OCI-LY3 (cell line): ENCODE data around the gene FCGR2B.
A peak's percentile ranks its signal among the peaks of the same experiment; 100 is the strongest.
"Not testable (repeated sequence)": the region's sequence is repeated elsewhere in the genome, so short reads cannot be mapped to it uniquely, and the experiment has no call there.

Experiments used
- H2AFZ ChIP-seq: fragments of 200-600, 300-600 bp; shearing (Covaris generic); 2 replicates; pipeline ENCODE4 v1.6.0; 2014; ENCODE audit warnings: antibody characterized with exemption, low read depth, low read length
- H3K27ac ChIP-seq: fragments of 200-600, 300-600 bp; sonication (generic); 2 replicates; pipeline ENCODE4 v1.5.1; 2014; ENCODE audit warnings: mild to moderate bottlenecking, low read length, moderate library complexity, mixed read lengths
- H3K27me3 ChIP-seq: fragments of 200-600, 300-600 bp; sonication (generic); 2 replicates; pipeline ENCODE4 v1.6.1; 2014; ENCODE audit warnings: low read depth, low read length, mixed read lengths
- H3K36me3 ChIP-seq: fragments of 200-600, 300-600 bp; sonication (generic); replicated peaks from 2 replicates; pipeline ENCODE3; 2014; ENCODE audit warnings: low read depth, low read length, mixed read lengths
- H3K4me1 ChIP-seq: fragments of 300-600, 200-600 bp; sonication (generic); 2 replicates; pipeline ENCODE4 v1.6.1; 2014; ENCODE audit warnings: low read length, mixed read lengths
- H3K4me2 ChIP-seq: fragments of 200-600, 300-600 bp; sonication (generic); 2 replicates; pipeline ENCODE4 v1.6.1; 2014; ENCODE audit warnings: low read length, mixed read lengths
- H3K4me3 ChIP-seq: fragments of 300-600, 200-600 bp; sonication (generic); 2 replicates; pipeline ENCODE4 v1.5.1; 2014; ENCODE audit warnings: antibody characterized with exemption, mild to moderate bottlenecking, low read length, moderate library complexity
- H3K79me2 ChIP-seq: fragments of 300-600, 200-600 bp; shearing (Covaris generic); 2 replicates; pipeline ENCODE4 v1.6.1; 2014; ENCODE audit warnings: mild to moderate bottlenecking, low read length, mixed read lengths
- H3K9ac ChIP-seq: fragments of 300-600, 200-600 bp; shearing (Covaris generic); 2 replicates; pipeline ENCODE4 v1.6.0; 2014; ENCODE audit warnings: mild to moderate bottlenecking, low read length, moderate library complexity
- H3K9me3 ChIP-seq: fragments of 200-600, 300-600 bp; shearing (Covaris generic); 2 replicates; pipeline ENCODE4 v1.6.1; 2014; ENCODE audit warnings: low read length, mixed read lengths; ENCODE audit not compliant: insufficient read depth
- H4K20me1 ChIP-seq: fragments of 200-600, 300-600 bp; sonication (generic); 2 replicates; pipeline ENCODE4 v1.6.1; 2016; ENCODE audit warnings: low read length, mixed read lengths; ENCODE audit not compliant: insufficient read depth

The FCGR2B gene

GRCh38 chr1:161662684-161663339, at the start of gene FCGR2B:
FCGR2B (plus strand) TSS chr1:161663143; CDS start chr1:161663242, 99 bp downstream.
- H3K27ac ChIP-seq, H3K27me3 ChIP-seq, H3K9ac ChIP-seq, H3K4me2 ChIP-seq, H3K79me2 ChIP-seq, H3K4me1 ChIP-seq, H3K9me3 ChIP-seq, H3K36me3 ChIP-seq, H2AFZ ChIP-seq, H4K20me1 ChIP-seq, H3K4me3 ChIP-seq: not testable (repeated sequence)

GRCh38 chr1:161616417-161616816, 46.5 kb upstream of the FCGR2B start:
- H4K20me1 ChIP-seq, H3K9me3 ChIP-seq, H3K9ac ChIP-seq, H3K4me3 ChIP-seq, H3K4me1 ChIP-seq, H3K79me2 ChIP-seq, H2AFZ ChIP-seq, H3K36me3 ChIP-seq, H3K4me2 ChIP-seq, H3K27me3 ChIP-seq, H3K27ac ChIP-seq: not testable (repeated sequence)

GRCh38 chr1:161618517-161618916, 44.4 kb upstream of the FCGR2B start:
- H3K4me1 ChIP-seq, H2AFZ ChIP-seq, H4K20me1 ChIP-seq, H3K27ac ChIP-seq, H3K36me3 ChIP-seq, H3K9me3 ChIP-seq, H3K9ac ChIP-seq, H3K27me3 ChIP-seq, H3K4me2 ChIP-seq, H3K4me3 ChIP-seq, H3K79me2 ChIP-seq: not testable (repeated sequence)

- peak overlapping the region; percentile 81 for H3K4me3 ChIP-seq
- H2AFZ ChIP-seq, H3K27me3 ChIP-seq, H3K27ac ChIP-seq, H3K9me3 ChIP-seq, H3K36me3 ChIP-seq, H3K79me2 ChIP-seq, H4K20me1 ChIP-seq: not testable (repeated sequence)
- H3K4me2 ChIP-seq, result peak overlapping the region; percentile 86
- peaks cover 13% of the 10 kb centered on the region for H3K4me1 ChIP-seq
- 0 out of 2 replicates have a peak overlapping the region, but pooled peaks have one; percentile 56 for H3K9ac ChIP-seq
Measured at GRCh38 chr1:161620399-161620798, 42.5 kb upstream of the FCGR2B start.

- peak overlapping the region; percentile 81 for H3K4me3 ChIP-seq
- H3K4me2 ChIP-seq, result peak overlapping the region; percentile 86
- not testable (repeated sequence) for H4K20me1 ChIP-seq, H3K36me3 ChIP-seq, H3K27me3 ChIP-seq, H3K9me3 ChIP-seq, H3K79me2 ChIP-seq, H3K27ac ChIP-seq
- peak overlapping the region; percentile 56 for H3K9ac ChIP-seq
- H3K4me1 ChIP-seq, result peaks cover 17% of the 10 kb centered on the region
- H2AFZ ChIP-seq, result peak overlapping the region; percentile 79; the same call in 1 of the 2 replicates
Measured at GRCh38 chr1:161621181-161622000, 41.6 kb upstream of the FCGR2B start.

- not testable (repeated sequence) for H3K27ac ChIP-seq, H4K20me1 ChIP-seq, H3K9me3 ChIP-seq, H3K79me2 ChIP-seq, H3K36me3 ChIP-seq, H3K27me3 ChIP-seq
- 0 out of 2 replicates have a peak overlapping the region, but pooled peaks have one; percentile 66 for H2AFZ ChIP-seq
- H3K4me1 ChIP-seq, result peaks cover 22% of the 10 kb centered on the region
- peak overlapping the region; percentile 56; the same call in 1 of the 2 replicates for H3K9ac ChIP-seq
- H3K4me2 ChIP-seq, result peak overlapping the region; percentile 86
- peak overlapping the region; percentile 81 for H3K4me3 ChIP-seq
Measured at GRCh38 chr1:161622054-161622453, 40.9 kb upstream of the FCGR2B start.

- not testable (repeated sequence) for H3K36me3 ChIP-seq, H3K79me2 ChIP-seq, H3K27me3 ChIP-seq, H3K9me3 ChIP-seq, H3K9ac ChIP-seq, H3K4me3 ChIP-seq, H4K20me1 ChIP-seq, H3K27ac ChIP-seq, H2AFZ ChIP-seq
- H3K4me1 ChIP-seq, result peaks cover 22% of the 10 kb centered on the region
- peak overlapping the region; percentile 30 for H3K4me2 ChIP-seq
Measured at GRCh38 chr1:161623401-161624051, 39.4 kb upstream of the FCGR2B start.

GRCh38 chr1:161624605-161625004, 38.3 kb upstream of the FCGR2B start:
- not testable (repeated sequence) for H3K36me3 ChIP-seq, H3K9ac ChIP-seq, H2AFZ ChIP-seq, H3K27me3 ChIP-seq, H3K9me3 ChIP-seq, H3K4me2 ChIP-seq, H3K27ac ChIP-seq, H4K20me1 ChIP-seq, H3K79me2 ChIP-seq, H3K4me3 ChIP-seq
- H3K4me1 ChIP-seq, result peaks cover 22% of the 10 kb centered on the region

- not testable (repeated sequence) for H2AFZ ChIP-seq, H3K27ac ChIP-seq
Measured at GRCh38 chr1:161626445-161627146, 36.3 kb upstream of the FCGR2B start.

More at GRCh38 chr1:161626445-161627146, 36.3 kb upstream of the FCGR2B start:
- Histone ChIP-seq H3K4me2 (peak overlapping the region; percentile 23; the same call in 1 of the 2 replicates), H3K4me1 (peaks cover 22% of the 10 kb centered on the region)
- H3K4me3 ChIP-seq, H3K27me3 ChIP-seq, H3K36me3 ChIP-seq, H3K79me2 ChIP-seq, H4K20me1 ChIP-seq, H3K9me3 ChIP-seq, H3K9ac ChIP-seq: not testable (repeated sequence)
